Measurements from ENCODE around the gene HAUS7.

DNA sequence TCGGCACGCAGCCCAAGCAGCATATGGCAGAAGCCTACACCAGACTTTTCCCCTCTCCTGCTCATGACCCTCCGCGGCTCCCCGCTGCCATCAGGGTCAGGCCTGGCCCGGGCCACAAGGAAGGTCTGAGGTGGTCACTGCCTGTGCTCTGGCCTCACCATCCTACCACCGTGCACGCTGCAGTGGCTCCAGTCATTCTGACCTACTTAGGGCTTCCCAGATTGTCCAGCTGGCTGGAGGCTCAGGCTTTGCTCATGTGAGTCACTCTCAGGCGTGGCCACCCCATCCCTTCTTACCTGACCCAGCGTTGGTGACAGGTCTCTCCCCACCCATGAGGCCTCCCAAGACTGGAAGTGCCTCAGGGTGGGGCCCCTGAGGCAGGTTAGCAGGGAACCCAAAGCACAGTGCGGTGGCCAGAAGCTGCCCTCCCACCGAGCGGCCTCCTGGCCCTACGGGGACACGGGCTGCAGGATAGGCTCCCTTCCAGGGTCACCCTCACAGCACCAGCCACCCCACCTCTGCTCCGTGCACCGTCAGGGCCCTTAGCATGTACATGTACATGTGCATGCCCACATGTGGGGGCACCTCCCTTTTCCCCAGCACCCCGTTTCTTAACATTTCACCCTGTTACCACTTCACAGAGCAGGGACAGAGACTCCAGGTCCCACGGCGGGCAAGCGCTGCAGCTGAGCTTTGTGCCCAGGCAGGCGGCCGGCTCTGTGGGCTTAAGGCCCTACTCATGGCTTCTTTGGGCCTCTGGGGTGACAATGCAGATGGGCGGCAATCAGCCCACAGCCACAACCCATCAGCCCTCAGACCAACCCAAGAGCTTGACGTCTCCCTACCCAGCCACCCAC lies 26.7 kb downstream of the HAUS7 start:
- no peak for TF ChIP-seq SIN3A (IDR thresholded peaks at IDR 0.05; ENCODE audit: borderline replicate concordance, insufficient read depth, low read length)
- no peak for TF ChIP-seq TAF1 (IDR thresholded peaks at IDR 0.05; ENCODE audit: borderline replicate concordance, insufficient read depth, low read length)
